Activated T-helper 1 cell treated with anti-CD3 and anti-CD28 coated beads, Interleukin-12 subunit alpha, Interleukin-12 subunit beta, Interleukin-2, Interleukin-4 antibody, amounts not matched to agents 30 ng/mL and 10 ng/mL and 1 ng/mL, durations not matched to agents 14 hours and 24 hours and 36 hours (primary cell): ENCODE results near the gene PFDN2. TPM values are rescaled to one million over a fixed set of nuclear protein-coding genes. Genes with fewer than 3 reads are reported as not detected.

Experiments used
- DNase-seq: peaks from one replicate; pipeline ENCODE4 v3.0.0; 2021; ENCODE audit warnings: low spot score
- H3K27ac Mint-ChIP-seq: one replicate; pipeline ENCODE4 v1.8.0; 2021; ENCODE audit warnings: mild to moderate bottlenecking, mixed read lengths
- H3K27me3 Mint-ChIP-seq: one replicate; pipeline ENCODE4 v1.8.0; 2022; ENCODE audit warnings: mild to moderate bottlenecking, moderate library complexity, mixed read lengths; ENCODE audit not compliant: insufficient read depth
- H3K36me3 Mint-ChIP-seq: one replicate; pipeline ENCODE4 v1.8.0; 2021; ENCODE audit warnings: low read depth, mixed read lengths
- H3K4me1 Mint-ChIP-seq: one replicate; pipeline ENCODE4 v1.8.0; 2021; ENCODE audit warnings: low read depth, mixed read lengths
- H3K4me3 Mint-ChIP-seq: one replicate; pipeline ENCODE4 v1.8.0; 2021; ENCODE audit warnings: mild to moderate bottlenecking, moderate library complexity, mixed read lengths
- H3K9me3 Mint-ChIP-seq: one replicate; pipeline ENCODE4 v1.8.0; 2021; ENCODE audit warnings: mixed read lengths
- intact Hi-C: fragments of 100-400 bp; cut with micrococcal nuclease; formaldehyde crosslinking; loops from one replicate; pipeline ENCODE4 v1.15.1; 2024
- total RNA-seq: library from RNA; stranded (reverse); gene quantifications from 2 replicates; pipeline ENCODE4 v1.2.3, GENCODE V29; 2022

The PFDN2 gene
- total RNA-seq, 1 donor from 2014 or later = 164 TPM

DNA sequence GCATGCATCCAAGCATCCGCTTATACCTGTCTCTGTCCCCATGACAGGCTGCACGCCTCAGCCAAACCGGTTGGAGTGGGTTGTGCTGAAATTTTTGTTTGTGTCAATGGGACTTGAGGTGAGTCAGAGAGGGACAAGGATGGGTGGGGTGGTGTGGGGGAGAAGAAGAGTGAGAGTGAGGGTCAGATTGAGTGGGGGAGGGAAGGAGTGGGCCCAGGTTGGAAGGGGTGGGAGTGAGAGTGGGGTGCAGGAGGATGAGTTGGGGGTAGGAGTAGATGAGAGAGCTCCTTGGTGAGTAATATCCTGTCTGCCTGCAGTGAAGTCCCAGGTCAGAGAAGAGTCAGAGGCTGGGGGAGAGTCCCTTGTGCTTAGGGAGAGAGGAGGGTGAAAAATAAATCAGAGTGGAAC lies 25.2 kb downstream of the PFDN2 start:
- intact Hi-C loops = no loop called here
- peaks cover 61% of the 10 kb centered on the region for H3K4me1 Mint-ChIP-seq
- H3K36me3 Mint-ChIP-seq = peaks cover 2% of the 10 kb centered on the region
- DNase-seq = no peak
- H3K27ac Mint-ChIP-seq = peak overlapping the region; percentile 88
- H3K9me3 Mint-ChIP-seq = no peaks in the 10 kb centered on the region
- H3K4me3 Mint-ChIP-seq = peak overlapping the region; percentile 17
- H3K27me3 Mint-ChIP-seq = peaks cover 2% of the 10 kb centered on the region

- Mint-ChIP-seq H3K27me3 (peaks cover 2% of the 10 kb centered on the region), H3K27ac (peak overlapping the region; percentile 88), H3K4me3 (no peak overlapping the region), H3K36me3 (peaks cover 2% of the 10 kb centered on the region), H3K9me3 (no peaks in the 10 kb centered on the region), H3K4me1 (peaks cover 58% of the 10 kb centered on the region)
- intact Hi-C loops = no loop called here
- no peak for DNase-seq
Observed at GRCh38 chr1:161091796-161092507, 25.9 kb downstream of the PFDN2 start.

- H3K9me3 Mint-ChIP-seq = no peaks in the 10 kb centered on the region
- H3K4me3 Mint-ChIP-seq = no peak overlapping the region
- H3K4me1 Mint-ChIP-seq = peaks cover 50% of the 10 kb centered on the region
- no peak for DNase-seq
- peaks cover 2% of the 10 kb centered on the region for H3K27me3 Mint-ChIP-seq
- H3K36me3 Mint-ChIP-seq = peaks cover 2% of the 10 kb centered on the region
- intact Hi-C loops = no loop called here
- no peak overlapping the region for H3K27ac Mint-ChIP-seq
Observed at GRCh38 chr1:161091093-161091492, 26.7 kb downstream of the PFDN2 start.

DNA sequence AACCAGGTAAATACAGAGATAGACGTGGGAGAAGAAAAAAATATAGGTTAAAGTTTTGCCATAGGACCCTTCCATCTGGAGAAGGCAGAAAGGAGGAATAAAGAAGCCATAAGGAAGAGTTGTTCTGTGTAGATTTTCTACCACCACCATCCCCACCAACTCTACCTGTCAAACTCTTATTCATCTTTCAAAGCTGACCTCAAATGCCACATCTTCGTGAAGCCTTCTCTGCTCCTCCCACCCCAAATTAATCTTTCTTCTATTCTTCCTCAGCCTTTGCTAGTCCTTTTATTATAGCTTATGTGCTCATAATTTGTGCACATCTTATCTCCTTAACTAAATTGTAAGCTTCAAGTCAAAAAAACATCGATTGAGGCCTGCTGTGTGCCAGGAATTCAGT lies 27.2 kb downstream of the PFDN2 start:
- intact Hi-C loops = no loop called here
- no peak overlapping the region for H3K4me3 Mint-ChIP-seq

DNA sequence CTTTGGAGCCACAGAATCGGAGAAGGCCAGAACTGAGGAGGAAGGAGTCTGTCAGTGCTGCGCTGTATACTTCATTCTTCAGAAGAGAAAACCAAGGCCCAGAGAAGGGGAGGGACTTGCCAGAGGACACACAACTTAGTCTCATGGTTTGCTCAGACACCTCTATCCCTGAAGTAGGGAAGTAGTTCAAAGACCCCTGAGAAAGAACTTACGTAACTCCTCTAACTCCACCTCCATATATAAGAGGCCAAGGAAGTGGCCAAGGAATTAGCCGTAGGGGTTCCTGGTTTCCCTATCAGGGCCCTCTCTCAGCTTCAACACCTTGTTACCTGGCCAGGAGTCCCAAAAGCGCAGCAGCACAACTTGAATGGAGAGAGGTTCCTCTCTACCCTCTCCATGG lies 27.9 kb downstream of the PFDN2 start:
- Mint-ChIP-seq H3K4me1 (peaks cover 45% of the 10 kb centered on the region), H3K27me3 (peaks cover 2% of the 10 kb centered on the region), H3K9me3 (no peaks in the 10 kb centered on the region), H3K27ac (no peak overlapping the region), H3K4me3 (no peak overlapping the region), H3K36me3 (peaks cover 2% of the 10 kb centered on the region)
- intact Hi-C loops = no loop called here
- no peak for DNase-seq

More for the DNA sequence above, 27.2 kb downstream of the PFDN2 start:
- peaks cover 2% of the 10 kb centered on the region for H3K36me3 Mint-ChIP-seq
- no peaks in the 10 kb centered on the region for H3K9me3 Mint-ChIP-seq
- H3K27me3 Mint-ChIP-seq = peaks cover 2% of the 10 kb centered on the region
- no peak for DNase-seq
- peaks cover 48% of the 10 kb centered on the region for H3K4me1 Mint-ChIP-seq
- no peak overlapping the region for H3K27ac Mint-ChIP-seq

DNA sequence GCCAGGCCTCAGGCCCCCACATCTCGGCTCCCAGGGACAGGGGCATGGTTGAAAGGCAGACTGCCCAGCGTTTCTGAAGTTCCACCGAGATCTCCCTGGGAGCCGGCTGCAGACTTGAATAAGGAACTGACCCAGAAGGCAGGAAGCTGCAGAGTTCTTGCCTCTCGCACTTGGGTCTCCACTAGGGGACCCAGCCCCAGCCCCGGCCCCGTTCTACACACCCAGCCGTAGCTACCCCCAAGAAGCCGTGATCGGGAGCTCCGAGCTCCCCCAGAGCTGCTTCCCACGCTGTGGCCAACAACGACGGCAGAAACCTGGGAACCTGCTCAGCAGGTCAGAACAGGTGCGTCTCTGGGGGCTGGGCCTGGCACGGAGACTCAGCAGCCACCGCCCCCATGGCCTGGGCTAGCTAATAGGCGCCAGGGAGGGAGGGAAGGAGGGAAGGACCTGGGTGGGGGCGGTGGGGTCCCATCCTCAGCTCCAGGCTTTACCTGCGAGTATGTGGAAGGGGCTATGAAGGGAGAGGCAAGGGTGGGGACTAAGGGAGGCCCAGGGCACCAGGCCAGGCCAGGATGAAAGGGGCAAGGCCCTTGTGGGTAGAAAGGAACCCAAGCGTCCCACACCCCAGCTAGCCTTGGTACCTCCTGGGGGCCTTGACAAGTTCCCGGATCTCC lies 28.4 kb downstream of the PFDN2 start, which contains the start of gene NECTIN4:
TSS of gene NECTIN4 (minus strand) at position 308 of the 674 bp plus-strand sequence. CDS start at position 46, 262 bp downstream.
- no peak for DNase-seq
- intact Hi-C loops = no loop called here
- no peak within 1 kb of the TSS for H3K4me3 Mint-ChIP-seq
- H3K9me3 Mint-ChIP-seq = no peaks in the 10 kb centered on the region
- peaks cover 42% of the 10 kb centered on the region for H3K4me1 Mint-ChIP-seq
- H3K27ac Mint-ChIP-seq = no peak within 1 kb of the TSS
- H3K27me3 Mint-ChIP-seq = peaks cover 2% of the 10 kb centered on the region
- no peaks in the 10 kb centered on the region for H3K36me3 Mint-ChIP-seq

GRCh38 chr1:161088587-161089110 lies 29.2 kb downstream of the PFDN2 start:
- intact Hi-C loops = no loop called here
- Mint-ChIP-seq H3K9me3 (no peaks in the 10 kb centered on the region), H3K27ac (no peak overlapping the region), H3K27me3 (no peaks in the 10 kb centered on the region), H3K4me3 (no peak overlapping the region), H3K36me3 (no peaks in the 10 kb centered on the region), H3K4me1 (peaks cover 40% of the 10 kb centered on the region)
- DNase-seq = no peak

DNA sequence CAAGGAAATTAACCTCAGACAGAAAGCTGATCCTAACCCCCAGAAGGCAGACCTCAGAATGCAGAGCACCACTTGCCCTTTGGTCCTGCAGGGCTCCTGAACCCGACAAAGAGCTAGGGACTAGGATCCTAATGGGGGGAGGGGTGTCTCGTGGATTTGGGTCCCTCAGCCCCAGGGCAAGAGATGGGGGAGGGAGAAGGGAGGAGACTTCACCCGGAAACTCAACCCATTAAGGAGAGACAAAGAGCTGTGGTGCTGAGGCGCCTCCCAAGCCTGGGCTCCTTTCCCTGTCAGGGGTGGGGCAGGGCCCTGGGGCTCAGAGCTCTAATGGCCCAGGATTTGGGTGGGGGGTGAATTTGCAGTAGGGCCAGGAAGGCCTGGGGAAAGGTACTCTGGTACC lies 31.4 kb downstream of the PFDN2 start:
- H3K36me3 Mint-ChIP-seq = no peaks in the 10 kb centered on the region
- no peaks in the 10 kb centered on the region for H3K27me3 Mint-ChIP-seq
- DNase-seq = no peak
- no peak overlapping the region for H3K27ac Mint-ChIP-seq
- no peaks in the 10 kb centered on the region for H3K9me3 Mint-ChIP-seq
- peaks cover 18% of the 10 kb centered on the region for H3K4me1 Mint-ChIP-seq
- H3K4me3 Mint-ChIP-seq = no peak overlapping the region
- intact Hi-C loops = no loop called here

DNA sequence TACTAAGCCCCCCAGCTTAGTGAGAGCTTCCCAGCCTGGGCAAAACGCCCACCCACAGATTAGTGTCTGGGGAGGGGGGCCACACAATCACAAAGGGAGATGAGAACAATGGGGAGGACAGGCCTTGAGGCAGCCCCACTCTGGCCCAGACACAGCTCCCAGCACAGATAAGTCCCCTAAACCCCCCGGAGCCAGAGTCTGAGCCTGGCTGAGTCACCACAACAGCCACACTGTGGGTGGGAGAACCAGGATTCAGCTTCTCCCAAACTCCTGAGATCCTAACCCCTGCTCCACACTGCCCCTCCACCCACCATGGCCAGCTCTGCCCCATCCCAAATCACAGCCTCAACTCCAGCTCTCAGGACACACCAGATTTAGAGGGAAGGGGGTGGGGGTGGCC lies 32.7 kb downstream of the PFDN2 start:
- Mint-ChIP-seq H3K4me3 (no peak overlapping the region), H3K36me3 (no peaks in the 10 kb centered on the region), H3K27ac (no peak overlapping the region), H3K9me3 (no peaks in the 10 kb centered on the region), H3K27me3 (no peaks in the 10 kb centered on the region), H3K4me1 (peaks cover 13% of the 10 kb centered on the region)
- DNase-seq = no peak
- intact Hi-C loops = no loop called here

- Mint-ChIP-seq H3K4me3 (no peak overlapping the region), H3K27ac (no peak overlapping the region), H3K9me3 (no peaks in the 10 kb centered on the region), H3K36me3 (no peaks in the 10 kb centered on the region), H3K4me1 (peaks cover 13% of the 10 kb centered on the region), H3K27me3 (no peaks in the 10 kb centered on the region)
- no peak for DNase-seq
- intact Hi-C loops = no loop called here
Observed at GRCh38 chr1:161084597-161084988, 33.2 kb downstream of the PFDN2 start.

- no peaks in the 10 kb centered on the region for H3K9me3 Mint-ChIP-seq
- no peaks in the 10 kb centered on the region for H3K36me3 Mint-ChIP-seq
- peaks cover 13% of the 10 kb centered on the region for H3K4me1 Mint-ChIP-seq
- no peak overlapping the region for H3K4me3 Mint-ChIP-seq
- intact Hi-C loops = no loop called here
- no peaks in the 10 kb centered on the region for H3K27me3 Mint-ChIP-seq
- H3K27ac Mint-ChIP-seq = no peak overlapping the region
- DNase-seq = no peak
Observed at GRCh38 chr1:161083748-161084596, 33.9 kb downstream of the PFDN2 start.

- Mint-ChIP-seq H3K27me3 (no peaks in the 10 kb centered on the region), H3K36me3 (no peaks in the 10 kb centered on the region), H3K4me1 (peaks cover 13% of the 10 kb centered on the region), H3K27ac (no peak overlapping the region), H3K9me3 (no peaks in the 10 kb centered on the region), H3K4me3 (no peak overlapping the region)
- intact Hi-C loops = no loop called here
- no peak for DNase-seq
Observed at GRCh38 chr1:161082996-161083747, 34.7 kb downstream of the PFDN2 start.
